Subcutaneous abdominal adipose tissue (tissue), 5 donors: Measurements from ENCODE around the gene PPP6R3.
"Not testable (repeated sequence)": the region's sequence is repeated elsewhere in the genome, so short reads cannot be mapped to it uniquely, and the experiment has no call there.

ENCODE experiments used
- H3K27ac ChIP-seq: one replicate; pipeline ENCODE4 v1.7.0; 2013; ENCODE audit warnings: low read depth, mild to moderate bottlenecking, inconsistent platforms, low read length, moderate library complexity
- H3K27me3 ChIP-seq, 5 donors: one replicate each; pipeline ENCODE4 v1.7.0; 2013; ENCODE audit warnings: low read length in 5 of 5, inconsistent platforms in 1 of 5; ENCODE audit not compliant: control insufficient read depth in 5 of 5, insufficient read depth in 4 of 5
- H3K36me3 ChIP-seq, 5 donors: one replicate each; pipeline ENCODE4 v1.7.0; 2013; ENCODE audit warnings: low read length in 5 of 5; ENCODE audit not compliant: control insufficient read depth in 5 of 5, insufficient read depth in 5 of 5
- H3K4me1 ChIP-seq, 5 donors: one replicate each; pipeline ENCODE4 v1.7.0; 2013; ENCODE audit warnings: low read length in 5 of 5, mild to moderate bottlenecking in 3 of 5, moderate library complexity in 1 of 5; ENCODE audit not compliant: control insufficient read depth in 5 of 5, insufficient read depth in 5 of 5
- H3K4me3 ChIP-seq, 5 donors: one replicate each; pipeline ENCODE4 v1.7.0; 2013; ENCODE audit warnings: low read length in 5 of 5, low read depth in 1 of 5
- H3K9ac ChIP-seq, 5 donors: one replicate each; pipeline ENCODE4 v1.7.0; 2013; ENCODE audit warnings: low read length in 5 of 5, mild to moderate bottlenecking in 4 of 5, moderate library complexity in 3 of 5
- H3K9me3 ChIP-seq, 5 donors: one replicate each; pipeline ENCODE4 v1.7.0; 2013; ENCODE audit warnings: low read length in 5 of 5; ENCODE audit not compliant: control insufficient read depth in 5 of 5
- donor health status: healthy.
- donor health status: healthy.
- donor health status: healthy.
- donor health status: healthy.
- donor health status: healthy.

PPP6R3 gene

DNA sequence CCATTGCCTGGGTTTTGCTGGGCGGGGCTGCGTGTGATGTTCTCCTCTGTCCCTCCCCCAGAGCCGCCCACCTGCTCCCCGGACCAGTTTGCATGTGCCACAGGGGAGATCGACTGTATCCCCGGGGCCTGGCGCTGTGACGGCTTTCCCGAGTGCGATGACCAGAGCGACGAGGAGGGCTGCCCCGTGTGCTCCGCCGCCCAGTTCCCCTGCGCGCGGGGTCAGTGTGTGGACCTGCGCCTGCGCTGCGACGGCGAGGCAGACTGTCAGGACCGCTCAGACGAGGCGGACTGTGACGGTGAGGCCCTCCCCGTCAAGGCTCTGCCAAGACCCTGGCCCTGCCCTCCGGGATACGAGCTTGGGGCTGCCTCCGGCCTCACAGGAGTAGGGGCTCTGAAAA lies 27.0 kb upstream of the PPP6R3 start:
- H3K27me3 ChIP-seq: no peaks in the 10 kb centered on the region
- peaks cover 6 to 93% (median 85%) of the 10 kb centered on the region in 5 donors for H3K36me3 ChIP-seq
- H3K4me3 ChIP-seq: no peak overlapping the region
- no peak overlapping the region for H3K9ac ChIP-seq
- peaks cover 3 to 22% (median 20%) of the 10 kb centered on the region in 5 donors for H3K4me1 ChIP-seq
- no peak overlapping the region for H3K27ac ChIP-seq
- peaks cover 6 to 12% (median 10%) of the 10 kb centered on the region in 5 donors for H3K9me3 ChIP-seq

DNA sequence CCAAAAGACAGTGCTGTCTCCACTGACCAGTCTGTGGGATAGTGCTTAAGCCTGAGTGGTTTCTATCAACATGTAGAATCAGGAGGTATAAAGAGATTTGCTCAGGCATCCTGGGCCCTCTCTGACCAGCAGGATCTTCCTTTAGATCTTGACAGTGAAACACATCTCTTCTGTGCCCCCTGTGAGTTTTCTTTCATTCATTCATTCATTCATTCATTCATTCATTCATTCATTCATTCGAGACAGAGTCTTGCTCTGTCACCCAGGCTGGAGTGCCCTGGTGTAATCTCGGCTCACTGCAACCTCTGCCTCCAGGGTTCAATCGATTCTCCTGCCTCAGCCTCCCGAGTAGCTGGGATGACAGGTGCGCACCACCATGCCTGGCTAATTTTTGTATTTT lies 26.4 kb upstream of the PPP6R3 start:
- not testable (repeated sequence) for H3K9ac ChIP-seq, H3K9me3 ChIP-seq, H3K27me3 ChIP-seq, H3K27ac ChIP-seq, H3K4me3 ChIP-seq
- peaks cover 6 to 94% (median 88%) of the 10 kb centered on the region in 5 donors for H3K36me3 ChIP-seq
- peaks cover 3 to 22% (median 20%) of the 10 kb centered on the region in 5 donors for H3K4me1 ChIP-seq

DNA sequence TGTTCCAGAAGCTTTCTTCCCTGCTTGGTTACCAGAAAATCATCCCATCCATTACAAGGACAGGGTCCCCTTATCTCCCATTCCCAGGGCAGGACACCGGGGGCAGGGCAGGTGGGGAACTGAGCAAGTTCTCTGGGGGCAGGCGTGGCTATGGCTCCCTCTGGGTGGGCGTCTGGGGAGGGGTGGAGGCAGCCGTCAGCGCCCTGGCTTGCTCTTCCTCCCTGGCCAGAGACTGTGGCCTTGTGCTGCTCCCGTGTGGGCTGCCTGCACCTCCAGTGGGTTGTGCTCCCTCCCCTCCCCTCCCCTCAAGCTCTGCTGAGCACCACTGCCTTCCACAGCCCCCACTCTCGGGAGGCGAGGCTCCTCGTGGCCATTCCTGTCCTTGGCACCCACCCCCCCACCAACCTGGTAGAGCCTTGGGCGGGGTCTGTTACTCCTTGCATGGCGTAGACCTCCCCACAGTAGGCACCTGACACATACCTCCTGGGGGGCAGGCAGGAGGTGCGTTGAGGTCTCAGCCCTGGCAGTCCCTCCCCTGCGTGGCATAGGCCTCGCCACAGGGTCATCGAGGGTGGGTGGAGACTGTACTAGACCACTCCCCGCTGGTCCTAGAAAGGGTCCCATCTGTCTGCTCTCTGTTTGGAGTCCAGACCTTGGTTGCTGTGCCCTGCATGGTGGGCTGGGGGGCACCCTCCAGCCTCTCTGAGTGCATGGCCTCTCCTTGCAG lies 24.2 kb upstream of the PPP6R3 start:
- Histone ChIP-seq H3K27me3 (no peaks in the 10 kb centered on the region), H3K4me3 (no peak overlapping the region), H3K36me3 (peaks cover 0 to 94% (median 88%) of the 10 kb centered on the region in 5 donors), H3K4me1 (peaks cover 3 to 25% (median 20%) of the 10 kb centered on the region in 5 donors), H3K27ac (peak overlapping the region; percentile 57), H3K9ac (peak overlapping the region in 1 of 5 donors; percentile 15), H3K9me3 (no peaks in the 10 kb centered on the region)

- H3K9ac ChIP-seq: peak overlapping the region in 2 of 5 donors; percentile 15 to 42
- H3K27me3 ChIP-seq: no peaks in the 10 kb centered on the region
- no peaks in the 10 kb centered on the region for H3K9me3 ChIP-seq
- H3K27ac ChIP-seq: peak overlapping the region; percentile 57
- H3K4me3 ChIP-seq: peak overlapping the region in 1 of 5 donors; percentile 14
- H3K36me3 ChIP-seq: peaks cover 0 to 93% (median 87%) of the 10 kb centered on the region in 5 donors
- peaks cover 3 to 28% (median 20%) of the 10 kb centered on the region in 5 donors for H3K4me1 ChIP-seq
These were observed 23.3 kb upstream of the PPP6R3 start for GRCh38 chr11:68436985-68437926.

GRCh38 chr11:68437927-68438657 lies 22.5 kb upstream of the PPP6R3 start:
- Histone ChIP-seq H3K4me1 (peaks cover 3 to 28% (median 20%) of the 10 kb centered on the region in 5 donors), H3K27ac (peak overlapping the region; percentile 57)

GRCh38 chr11:68438658-68439259 lies 21.8 kb upstream of the PPP6R3 start:
- H3K4me1 ChIP-seq: peaks cover 3 to 28% (median 20%) of the 10 kb centered on the region in 5 donors
- peaks cover 0 to 86% (median 80%) of the 10 kb centered on the region in 5 donors for H3K36me3 ChIP-seq
- peak overlapping the region in 1 of 5 donors; percentile 14 for H3K9ac ChIP-seq
- H3K9me3 ChIP-seq: no peaks in the 10 kb centered on the region
- H3K4me3 ChIP-seq: no peak overlapping the region
- H3K27me3 ChIP-seq: no peaks in the 10 kb centered on the region
- H3K27ac ChIP-seq: no peak overlapping the region

More at GRCh38 chr11:68437927-68438657, 22.5 kb upstream of the PPP6R3 start:
- Histone ChIP-seq H3K9ac (peak overlapping the region in 1 of 5 donors; percentile 14), H3K27me3 (no peaks in the 10 kb centered on the region), H3K9me3 (no peaks in the 10 kb centered on the region), H3K36me3 (peaks cover 0 to 93% (median 87%) of the 10 kb centered on the region in 5 donors), H3K4me3 (no peak overlapping the region)

DNA sequence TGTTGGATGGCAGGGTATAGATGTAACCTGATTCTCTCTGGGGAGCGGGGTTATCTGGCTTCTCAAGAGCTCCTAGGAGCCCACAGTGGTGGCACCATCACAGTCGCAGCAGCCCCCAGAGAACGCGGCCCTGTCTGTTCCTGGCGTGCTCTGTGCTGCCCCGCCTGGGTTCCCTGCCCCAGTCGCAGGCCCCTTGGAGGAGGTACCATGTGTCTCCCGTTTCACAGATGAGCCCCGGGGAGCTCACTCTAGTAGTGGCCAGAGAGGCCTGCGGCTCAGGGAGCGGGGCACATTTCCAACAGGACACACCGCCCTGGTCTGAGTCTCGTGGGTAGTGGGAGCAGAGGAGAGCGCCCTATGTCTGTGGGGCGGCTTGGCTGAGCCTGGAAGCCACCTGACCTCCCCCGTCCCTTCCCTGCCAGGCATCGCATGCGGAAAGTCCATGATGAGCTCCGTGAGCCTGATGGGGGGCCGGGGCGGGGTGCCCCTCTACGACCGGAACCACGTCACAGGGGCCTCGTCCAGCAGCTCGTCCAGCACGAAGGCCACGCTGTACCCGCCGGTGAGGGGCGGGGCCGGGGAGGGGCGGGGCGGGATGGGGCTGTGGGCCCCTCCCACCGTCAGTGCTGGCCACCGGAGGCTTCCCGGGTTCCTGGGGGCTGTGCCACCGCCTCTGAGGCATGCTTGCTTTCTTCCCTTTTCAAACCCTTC lies 21.0 kb upstream of the PPP6R3 start:
- Histone ChIP-seq H3K4me3 (no peak overlapping the region), H3K36me3 (peaks cover 0 to 81% (median 73%) of the 10 kb centered on the region in 5 donors), H3K27me3 (no peaks in the 10 kb centered on the region), H3K9ac (no peak overlapping the region), H3K9me3 (no peaks in the 10 kb centered on the region), H3K27ac (no peak overlapping the region), H3K4me1 (peaks cover 3 to 28% (median 20%) of the 10 kb centered on the region in 5 donors)

DNA sequence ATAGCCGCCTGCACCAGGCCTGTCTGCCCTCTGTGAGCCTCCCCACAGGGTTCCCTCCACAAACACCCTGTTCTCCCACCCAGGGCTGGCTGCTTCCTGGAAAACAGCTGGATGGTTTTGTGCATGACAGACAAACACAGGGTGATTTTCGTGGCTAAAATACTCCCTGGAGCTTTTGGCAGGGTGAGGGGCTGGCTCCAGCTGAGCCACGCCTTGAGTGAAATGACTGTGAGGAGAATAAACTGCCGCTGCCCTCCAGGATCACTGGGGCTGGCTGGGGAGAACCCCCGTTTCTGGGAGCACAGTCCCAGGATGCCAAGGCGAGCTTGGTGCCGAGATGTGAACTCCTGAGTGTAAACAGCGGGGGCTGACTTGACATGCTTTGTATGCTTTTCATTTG lies 20.3 kb upstream of the PPP6R3 start:
- H3K36me3 ChIP-seq: peaks cover 0 to 76% (median 70%) of the 10 kb centered on the region in 5 donors
- H3K27ac ChIP-seq: no peak overlapping the region
- H3K4me3 ChIP-seq: no peak overlapping the region
- H3K9ac ChIP-seq: no peak overlapping the region
- H3K9me3 ChIP-seq: no peaks in the 10 kb centered on the region
- H3K27me3 ChIP-seq: no peaks in the 10 kb centered on the region
- peaks cover 3 to 28% (median 20%) of the 10 kb centered on the region in 5 donors for H3K4me1 ChIP-seq
